NCI-H510A (cell line): ENCODE measurements around the gene ZFAND2A.
"Not testable (repeated sequence)": the region's sequence is repeated elsewhere in the genome, so short reads cannot be mapped to it uniquely, and the experiment has no call there.

ENCODE experiments used
- DNase-seq: peaks from one replicate; lab custom pipeline; 2025; lab: John Stamatoyannopoulos, UW

Gene ZFAND2A

DNA sequence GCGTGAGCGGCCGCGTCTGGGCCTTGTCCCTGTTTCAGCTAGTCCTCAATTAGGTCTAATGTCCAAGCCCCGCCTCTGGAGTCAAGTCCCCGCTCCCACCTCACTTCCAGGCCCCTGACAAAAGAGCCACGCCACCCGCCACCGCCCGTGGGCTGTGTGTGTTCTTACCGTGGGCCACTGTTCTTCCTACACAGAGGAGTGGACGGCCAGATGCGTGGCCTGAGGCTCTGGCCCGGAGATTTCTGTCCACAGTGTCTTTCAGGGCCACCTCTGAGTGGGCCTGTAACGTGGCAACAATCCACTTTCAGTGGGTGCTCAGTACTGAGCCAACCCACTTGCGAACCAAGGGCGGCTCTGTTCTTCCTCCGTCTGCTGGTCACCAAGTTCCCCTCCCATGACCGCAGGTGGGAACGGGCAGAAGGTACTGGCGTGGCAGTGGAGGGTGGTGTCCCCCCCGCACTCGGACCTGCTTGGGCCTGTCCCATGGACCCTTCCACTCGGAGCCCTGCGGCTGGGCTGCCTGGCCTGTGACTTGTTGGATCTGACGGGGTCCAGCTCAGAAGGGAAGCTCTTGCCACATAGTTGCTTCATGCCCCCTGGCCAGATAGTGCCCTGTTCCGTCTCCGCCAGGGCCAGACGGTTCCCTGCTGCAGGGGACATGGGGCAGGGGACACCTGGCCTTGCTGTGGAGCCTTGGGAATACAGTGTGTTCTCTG, 15.0 kb upstream of the ZFAND2A start:
- DNase-seq = no peak

GRCh38 chr7:1174002-1174401, 14.0 kb upstream of the ZFAND2A start:
- no peak for DNase-seq

DNA sequence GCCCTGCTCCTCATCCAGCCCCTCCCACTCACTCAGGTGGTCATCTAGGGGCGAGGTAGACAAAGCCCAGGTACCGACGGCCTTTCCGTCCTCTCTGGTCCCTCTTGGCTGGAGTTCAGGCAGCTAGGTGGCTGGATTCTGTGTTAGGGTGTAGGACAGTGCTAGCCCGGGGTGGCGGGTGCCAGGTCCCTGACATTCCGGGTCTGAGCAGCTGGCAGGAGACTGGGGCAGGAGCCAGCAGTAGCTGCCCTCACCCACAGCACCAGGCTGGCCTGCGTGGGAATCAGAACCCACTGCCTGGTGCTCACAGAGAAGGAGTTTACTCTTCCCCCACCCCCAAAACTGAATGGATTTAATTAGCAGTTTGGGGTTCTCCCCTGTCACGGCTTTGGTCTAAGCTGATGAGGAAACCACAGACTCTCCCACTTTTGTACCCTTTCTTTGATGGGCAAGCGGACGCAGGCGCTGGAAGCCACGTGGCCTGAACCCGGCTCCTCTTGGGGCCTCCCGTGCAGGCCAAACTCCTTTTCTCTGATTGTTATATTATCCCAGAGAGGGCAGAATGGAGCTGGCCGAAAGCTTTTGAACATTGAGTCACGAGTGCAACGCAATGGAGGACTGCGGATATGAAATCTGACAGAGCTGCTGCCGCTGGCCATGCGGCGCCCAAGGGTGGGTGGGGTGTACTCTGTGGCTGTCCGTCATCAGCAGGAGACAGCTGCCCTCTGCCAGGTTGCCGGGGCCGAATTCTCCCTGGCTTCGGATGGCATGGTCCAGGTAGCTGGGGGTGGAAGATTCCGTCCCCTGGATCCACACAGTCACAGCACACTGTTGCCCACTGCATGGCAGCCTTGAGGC, 12.9 kb upstream of the ZFAND2A start:
- DNase-seq = no peak

- not testable (repeated sequence) for DNase-seq
Observed at GRCh38 chr7:1171516-1171915, 11.5 kb upstream of the ZFAND2A start.

GRCh38 chr7:1170741-1171501, 10.9 kb upstream of the ZFAND2A start:
- no peak for DNase-seq

- peak; percentile 35 for DNase-seq
Observed at GRCh38 chr7:1169409-1170368, 9.7 kb upstream of the ZFAND2A start.

DNA sequence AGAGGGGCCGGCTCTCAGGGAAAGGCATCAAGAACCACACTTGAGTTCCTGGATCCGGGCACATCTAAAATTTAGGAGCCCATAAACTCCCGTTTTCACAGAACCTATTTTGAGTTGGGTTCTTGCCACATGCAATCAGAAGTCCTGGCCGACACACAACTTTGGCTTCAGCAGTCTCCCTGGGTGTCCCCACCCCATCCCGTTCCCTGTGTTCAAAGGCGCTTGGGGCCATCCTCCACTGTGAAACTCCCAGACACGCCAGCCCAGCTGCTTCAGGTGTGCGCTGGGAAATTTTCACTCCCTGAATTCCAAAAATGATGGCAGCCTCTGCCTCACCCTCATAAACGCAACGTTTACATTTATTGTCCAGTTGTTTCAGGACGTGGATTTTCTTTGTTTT, 8.4 kb upstream of the ZFAND2A start:
- no peak for DNase-seq

- DNase-seq = no peak
Observed at GRCh38 chr7:1164436-1164835, 4.4 kb upstream of the ZFAND2A start.

- no peak for DNase-seq
Observed at GRCh38 chr7:1163121-1163520, 3.1 kb upstream of the ZFAND2A start.

DNA sequence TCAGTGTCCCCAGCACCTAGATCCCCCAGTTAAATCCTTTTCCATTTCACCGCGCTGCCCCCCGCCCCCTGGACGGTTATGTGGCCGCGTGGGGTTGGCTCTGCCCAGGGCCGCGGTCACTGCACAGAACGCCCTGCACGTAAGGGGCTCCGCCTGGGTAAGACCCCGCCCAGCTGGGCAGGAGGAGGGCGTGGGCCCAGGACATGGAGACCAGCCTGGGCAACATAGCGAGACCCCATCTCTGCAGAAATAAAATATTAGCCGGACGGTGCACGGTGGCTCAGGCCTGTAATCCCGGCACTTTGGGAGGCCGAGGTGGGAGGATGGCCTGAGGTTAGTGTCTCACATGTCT, 650 bp upstream of the ZFAND2A start:
- no peak for DNase-seq

- not testable (repeated sequence) for DNase-seq
Observed at GRCh38 chr7:1159231-1159630, 765 bp downstream of the ZFAND2A start.

DNA sequence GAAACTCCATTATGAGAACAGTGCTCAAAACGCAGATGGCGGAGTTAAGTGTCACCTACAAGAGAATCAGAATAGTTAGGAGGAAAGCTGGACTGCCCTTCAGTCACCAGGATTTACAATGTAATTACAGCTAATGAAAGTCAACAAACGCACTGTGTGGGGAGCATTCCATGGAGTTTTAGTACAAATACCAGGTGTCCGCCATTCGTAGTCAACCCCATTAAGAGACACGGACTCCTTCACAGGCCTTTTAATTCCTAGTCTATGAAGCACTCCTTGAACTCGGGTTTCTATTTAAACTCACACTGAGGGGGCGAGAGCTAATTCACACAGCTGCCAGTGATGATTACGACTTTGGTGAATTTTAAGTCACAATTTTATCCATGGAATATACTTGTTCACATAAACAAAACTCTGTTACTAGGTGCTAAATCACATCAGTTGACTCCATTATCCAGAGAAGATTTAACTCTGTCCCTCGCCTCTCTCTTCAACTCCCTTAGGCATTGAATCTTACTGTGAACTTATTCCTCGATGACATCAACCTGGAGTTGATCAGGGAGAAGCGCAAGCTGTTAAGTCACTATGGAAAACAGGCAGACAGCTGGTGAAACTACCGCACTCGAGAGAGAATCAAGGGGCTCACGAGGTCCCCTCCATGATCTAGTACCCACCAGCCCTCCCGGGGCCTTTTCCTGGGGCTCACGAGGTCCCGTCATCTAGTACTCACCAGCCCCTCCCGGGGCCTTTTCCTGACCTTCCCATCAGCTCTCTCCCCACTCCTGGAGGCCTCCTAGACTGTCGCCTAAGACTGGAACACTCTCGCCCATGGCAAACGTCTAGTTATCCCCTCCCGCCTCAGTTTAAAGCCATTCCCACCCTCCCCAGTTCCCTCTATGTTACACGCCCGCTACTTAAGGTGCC, 1.5 kb downstream of the ZFAND2A start:
- no peak for DNase-seq

GRCh38 chr7:1156782-1157535, 3.0 kb downstream of the ZFAND2A start:
- no peak for DNase-seq

DNA sequence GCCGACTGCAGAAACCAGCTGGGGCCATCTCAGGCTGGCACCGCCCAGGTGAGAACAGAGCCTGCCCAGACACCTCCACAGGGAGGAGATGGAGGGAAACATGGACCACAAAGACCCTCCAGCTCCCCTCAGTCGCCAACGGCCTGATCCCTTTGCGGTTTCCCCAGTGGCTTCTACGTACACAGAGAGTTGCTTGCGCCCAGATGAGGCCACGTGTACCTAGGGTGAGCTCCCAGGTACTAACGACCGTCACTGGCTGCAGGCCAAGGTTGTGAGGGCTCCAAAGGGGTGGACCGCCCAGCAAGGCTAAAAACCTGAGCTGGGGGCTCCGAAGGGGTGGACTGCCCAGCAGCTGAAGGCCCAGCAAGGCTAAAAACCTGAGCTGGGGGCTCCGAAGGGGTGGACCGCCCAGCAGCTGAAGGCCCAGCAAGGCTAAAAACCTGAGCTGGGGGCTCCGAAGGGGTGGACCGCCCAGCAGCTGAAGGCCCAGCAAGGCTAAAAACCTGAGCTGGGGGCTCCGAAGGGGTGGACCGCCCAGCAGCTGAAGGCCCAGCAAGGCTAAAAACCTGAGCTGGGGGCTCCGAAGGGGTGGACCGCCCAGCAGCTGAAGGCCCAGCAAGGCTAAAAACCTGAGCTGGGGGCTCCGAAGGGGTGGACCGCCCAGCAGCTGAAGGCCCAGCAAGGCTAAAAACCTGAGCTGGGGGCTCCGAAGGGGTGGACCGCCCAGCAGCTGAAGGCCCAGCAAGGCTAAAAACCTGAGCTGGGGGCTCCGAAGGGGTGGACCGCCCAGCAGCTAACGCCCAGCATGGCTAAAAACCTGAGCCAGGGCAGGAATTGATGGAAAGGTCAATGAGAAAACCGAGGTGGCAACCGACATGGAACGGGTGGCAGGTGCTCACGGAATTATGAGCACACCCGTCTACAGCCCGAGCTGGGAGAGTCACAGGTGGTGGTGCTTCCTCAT, 3.9 kb downstream of the ZFAND2A start:
- not testable (repeated sequence) for DNase-seq

DNA sequence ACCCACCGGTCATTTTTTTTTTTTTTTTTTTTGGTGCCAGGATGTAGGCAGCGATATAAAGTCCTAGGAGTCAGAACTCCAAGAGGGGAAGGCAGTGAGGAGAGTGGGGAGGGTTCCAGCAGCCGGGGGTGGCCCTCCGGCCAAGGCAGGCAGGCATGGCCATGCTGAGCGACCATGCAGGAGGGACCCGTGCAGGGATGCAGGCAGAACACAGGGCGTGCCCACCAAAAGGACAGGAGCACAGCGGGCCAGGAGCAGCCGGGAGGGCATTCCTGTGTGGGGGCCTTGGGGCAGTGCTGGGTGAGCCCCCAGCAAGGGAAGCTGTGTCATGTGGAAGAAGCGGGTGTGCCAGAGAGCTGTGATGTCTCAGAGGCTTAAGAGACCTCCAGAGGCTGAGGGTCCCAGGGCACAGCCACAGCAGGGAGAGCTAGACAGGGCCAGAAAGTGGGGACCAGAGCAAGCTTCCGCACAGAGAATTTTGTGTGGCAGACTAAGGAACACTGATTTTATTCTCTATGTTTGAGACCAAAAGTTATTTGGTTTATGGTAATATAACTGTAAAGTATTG, 5.7 kb downstream of the ZFAND2A start:
- DNase-seq = no peak

DNA sequence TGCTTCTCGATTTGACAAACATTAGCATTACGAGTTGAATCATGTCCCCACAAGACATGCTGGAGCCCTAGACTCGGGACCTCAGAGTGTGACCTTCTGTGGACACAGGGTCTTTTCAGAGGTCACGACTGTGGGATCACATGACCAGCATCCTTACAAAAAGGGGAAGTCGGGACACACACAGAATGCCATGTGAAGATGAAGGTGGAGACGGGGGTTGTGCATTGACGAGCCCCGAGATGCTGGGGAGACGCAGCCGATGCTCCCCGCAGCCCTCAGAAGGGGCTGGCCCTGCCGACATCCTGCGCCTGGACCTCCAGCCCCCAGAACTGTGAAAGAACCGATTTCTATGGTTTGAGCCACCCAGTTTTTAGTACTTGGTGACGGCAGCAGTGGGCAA, 7.5 kb downstream of the ZFAND2A start:
- no peak for DNase-seq

- DNase-seq = no peak
Observed at GRCh38 chr7:1151653-1152425, 8.2 kb downstream of the ZFAND2A start.
